HepG2 (cell line): ENCODE measurements around the gene CDH1. TPM values are rescaled to one million over a fixed set of nuclear protein-coding genes. Genes with fewer than 3 reads are reported as not detected.

Experiments used
- ATF1 ChIP-seq: IDR thresholded peaks from 2 replicates; pipeline ENCODE4 v1.6.1; 2016; ENCODE audit warnings: mild to moderate bottlenecking, control low read depth
- HOXA3 ChIP-seq: sonication (generic); formaldehyde crosslinking; IDR thresholded peaks from 2 replicates; pipeline ENCODE4 v1.5.0; 2020; ENCODE audit warnings: missing genetic modification reagents
- HOXD1 ChIP-seq: sonication (generic); formaldehyde crosslinking; IDR thresholded peaks from 2 replicates; pipeline ENCODE4 v1.5.0; 2020; ENCODE audit warnings: missing genetic modification reagents
- KDM5B ChIP-seq: sonication (generic); formaldehyde crosslinking; IDR thresholded peaks from 2 replicates; pipeline ENCODE4 v1.4.0; 2020; ENCODE audit warnings: missing genetic modification reagents, mild to moderate bottlenecking, borderline replicate concordance
- MTA1 ChIP-seq: sonication (generic); formaldehyde crosslinking; IDR thresholded peaks from 2 replicates; pipeline ENCODE4 v1.4.0; 2020; ENCODE audit warnings: missing genetic modification reagents, mild to moderate bottlenecking, borderline replicate concordance
- MTF2 ChIP-seq: sonication (generic); formaldehyde crosslinking; IDR thresholded peaks from 2 replicates; pipeline ENCODE4 v1.5.0; 2020; ENCODE audit warnings: missing genetic modification reagents, borderline replicate concordance
- MYC ChIP-seq: sonication (generic); formaldehyde crosslinking; IDR thresholded peaks from 2 replicates; pipeline ENCODE4 v1.9.0; 2021; ENCODE audit warnings: missing genetic modification reagents, borderline replicate concordance
- RAD21 ChIP-seq: fragments of 450-650 bp; formaldehyde crosslinking; IDR thresholded peaks from 2 replicates; pipeline ENCODE4 v1.5.0; 2020; ENCODE audit warnings: mild to moderate bottlenecking
- SKI ChIP-seq: fragments of 450-650 bp; IDR thresholded peaks from one replicate; pipeline ENCODE4 v1.6.1; 2018; ENCODE audit warnings: mild to moderate bottlenecking; ENCODE audit not compliant: partially characterized antibody
- SMAD9 ChIP-seq: sonication (generic); formaldehyde crosslinking; IDR thresholded peaks from 2 replicates; pipeline ENCODE4 v1.5.1; 2020; ENCODE audit warnings: mild to moderate bottlenecking, missing genetic modification reagents
- ZC3H13 ChIP-seq: sonication (generic); formaldehyde crosslinking; IDR thresholded peaks from 2 replicates; pipeline ENCODE4 v1.8.1; 2023; ENCODE audit warnings: mild to moderate bottlenecking, missing genetic modification reagents, moderate library complexity
- ZFX ChIP-seq: sonication (generic); formaldehyde crosslinking; IDR thresholded peaks from 2 replicates; pipeline ENCODE4 v1.4.0; 2020; ENCODE audit warnings: mild to moderate bottlenecking, low read depth, missing genetic modification reagents, moderate library complexity
- ZIK1 ChIP-seq: sonication (generic); formaldehyde crosslinking; IDR thresholded peaks from 2 replicates; pipeline ENCODE4 v1.5.0; 2020; ENCODE audit warnings: mild to moderate bottlenecking, low read depth, missing genetic modification reagents, borderline replicate concordance
- ZMYM2 ChIP-seq: sonication (generic); formaldehyde crosslinking; IDR thresholded peaks from 2 replicates; pipeline ENCODE4 v1.8.0; 2022; ENCODE audit warnings: mild to moderate bottlenecking, missing genetic modification reagents
- ZNF225 ChIP-seq: sonication (generic); formaldehyde crosslinking; IDR thresholded peaks from 2 replicates; pipeline ENCODE4 v1.4.0; 2020; ENCODE audit warnings: mild to moderate bottlenecking, missing genetic modification reagents
- ZNF33A ChIP-seq: sonication (generic); formaldehyde crosslinking; IDR thresholded peaks from 2 replicates; pipeline ENCODE4 v1.5.1; 2020; ENCODE audit warnings: missing genetic modification reagents, mild to moderate bottlenecking, moderate library complexity, borderline replicate concordance
- ZNF430 ChIP-seq: sonication (generic); formaldehyde crosslinking; IDR thresholded peaks from 2 replicates; pipeline ENCODE4 v1.9.0; 2021; ENCODE audit warnings: mild to moderate bottlenecking, missing genetic modification reagents
- ZNF777 ChIP-seq: sonication (generic); formaldehyde crosslinking; IDR thresholded peaks from 2 replicates; pipeline ENCODE4 v1.4.0; 2020; ENCODE audit warnings: missing genetic modification reagents
- polyA plus RNA-seq, 8 experiments: library from polyadenylated mRNA; depleted of rRNA in 3 of 8; stranded (reverse) in 7 of 8; unstranded in 1 of 8; fragments of >200 nt; fragmentation: Illumina TruSeq in 4 of 8; extraction: Trizol in 4 of 8; gene quantifications; 2 replicates each; pipeline versions ENCODE4 v1.2.1 to v1.2.3, GENCODE V29; 2011 to 2016; ENCODE audit warnings: low read depth in 4 of 8, missing spikeins in 1 of 8, mixed read lengths in 1 of 8; ENCODE audit not compliant: insufficient read depth in 1 of 8
- total RNA-seq, 5 experiments: library from RNA; depleted of rRNA; stranded (reverse); fragments of >200 nt; fragmentation: Illumina TruSeq; extraction: Trizol; gene quantifications; 2 replicates each; pipeline ENCODE4 v1.2.3, GENCODE V29; 2016; ENCODE audit warnings: low read depth in 1 of 5
- TF ChIP-seq, protein P1 (sequence below): IDR thresholded peaks from 2 replicates; pipeline ENCODE4 v1.6.1; 2016; ENCODE audit warnings: missing biosample characterization, missing genetic modification reagents, low read depth
- TF ChIP-seq, protein P2 (sequence below): sonication (generic); formaldehyde crosslinking; IDR thresholded peaks from 2 replicates; pipeline ENCODE4 v1.5.0; 2020; ENCODE audit warnings: mild to moderate bottlenecking, missing genetic modification reagents
- TF ChIP-seq, protein P3 (sequence below): sonication (generic); formaldehyde crosslinking; IDR thresholded peaks from 2 replicates; pipeline ENCODE4 v1.4.0; 2020; ENCODE audit warnings: mild to moderate bottlenecking, missing genetic modification reagents
- TF ChIP-seq, protein P4 (sequence below): sonication (generic); formaldehyde crosslinking; IDR thresholded peaks from 2 replicates; pipeline ENCODE4 v1.5.0; 2020; ENCODE audit warnings: mild to moderate bottlenecking, low read depth, missing genetic modification reagents, borderline replicate concordance

Gene CDH1
- total and polyA plus RNA-seq, 2 of the 13 experiments (the other 11 are each of a cell fraction or from before 2014, with no cell fraction given) = 0.95 to 9.8 TPM

DNA sequence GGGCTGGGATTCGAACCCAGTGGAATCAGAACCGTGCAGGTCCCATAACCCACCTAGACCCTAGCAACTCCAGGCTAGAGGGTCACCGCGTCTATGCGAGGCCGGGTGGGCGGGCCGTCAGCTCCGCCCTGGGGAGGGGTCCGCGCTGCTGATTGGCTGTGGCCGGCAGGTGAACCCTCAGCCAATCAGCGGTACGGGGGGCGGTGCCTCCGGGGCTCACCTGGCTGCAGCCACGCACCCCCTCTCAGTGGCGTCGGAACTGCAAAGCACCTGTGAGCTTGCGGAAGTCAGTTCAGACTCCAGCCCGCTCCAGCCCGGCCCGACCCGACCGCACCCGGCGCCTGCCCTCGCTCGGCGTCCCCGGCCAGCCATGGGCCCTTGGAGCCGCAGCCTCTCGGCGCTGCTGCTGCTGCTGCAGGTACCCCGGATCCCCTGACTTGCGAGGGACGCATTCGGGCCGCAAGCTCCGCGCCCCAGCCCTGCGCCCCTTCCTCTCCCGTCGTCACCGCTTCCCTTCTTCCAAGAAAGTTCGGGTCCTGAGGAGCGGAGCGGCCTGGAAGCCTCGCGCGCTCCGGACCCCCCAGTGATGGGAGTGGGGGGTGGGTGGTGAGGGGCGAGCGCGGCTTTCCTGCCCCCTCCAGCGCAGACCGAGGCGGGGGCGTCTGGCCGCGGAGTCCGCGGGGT, at the start of gene CDH1 (continued):
- TF ChIP-seq MTF2 = 0 out of 2 replicates have a peak, but pooled peaks have one; percentile 42
- TF ChIP-seq SKI = no peak
- no peak for TF ChIP-seq SMAD9 (CRISPR knock-in tag)
- TF ChIP-seq, protein P1, sequence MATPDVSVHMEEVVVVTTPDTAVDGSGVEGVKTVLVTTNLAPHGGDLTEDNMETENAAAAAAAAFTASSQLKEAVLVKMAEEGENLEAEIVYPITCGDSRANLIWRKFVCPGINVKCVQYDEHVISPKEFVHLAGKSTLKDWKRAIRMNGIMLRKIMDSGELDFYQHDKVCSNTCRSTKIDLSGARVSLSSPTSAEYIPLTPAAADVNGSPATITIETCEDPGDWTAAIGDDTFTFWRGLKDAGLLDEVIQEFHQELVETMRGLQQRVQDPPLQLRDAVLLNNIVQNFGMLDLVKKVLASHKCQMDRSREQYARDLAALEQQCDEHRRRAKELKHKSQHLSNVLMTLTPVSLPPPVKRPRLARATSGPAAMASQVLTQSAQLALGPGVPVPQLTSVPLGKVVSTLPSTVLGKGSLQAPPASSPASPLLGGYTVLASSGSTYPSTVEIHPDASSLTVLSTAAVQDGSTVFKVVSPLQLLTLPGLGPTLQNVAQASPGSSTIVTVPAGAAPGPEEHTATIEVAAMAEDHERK (CRISPR knock-in tag) = no peak
- TF ChIP-seq ZIK1 (CRISPR knock-in tag) = 0 out of 2 replicates have a peak, but pooled peaks have one; percentile 27
- TF ChIP-seq, protein P2, sequence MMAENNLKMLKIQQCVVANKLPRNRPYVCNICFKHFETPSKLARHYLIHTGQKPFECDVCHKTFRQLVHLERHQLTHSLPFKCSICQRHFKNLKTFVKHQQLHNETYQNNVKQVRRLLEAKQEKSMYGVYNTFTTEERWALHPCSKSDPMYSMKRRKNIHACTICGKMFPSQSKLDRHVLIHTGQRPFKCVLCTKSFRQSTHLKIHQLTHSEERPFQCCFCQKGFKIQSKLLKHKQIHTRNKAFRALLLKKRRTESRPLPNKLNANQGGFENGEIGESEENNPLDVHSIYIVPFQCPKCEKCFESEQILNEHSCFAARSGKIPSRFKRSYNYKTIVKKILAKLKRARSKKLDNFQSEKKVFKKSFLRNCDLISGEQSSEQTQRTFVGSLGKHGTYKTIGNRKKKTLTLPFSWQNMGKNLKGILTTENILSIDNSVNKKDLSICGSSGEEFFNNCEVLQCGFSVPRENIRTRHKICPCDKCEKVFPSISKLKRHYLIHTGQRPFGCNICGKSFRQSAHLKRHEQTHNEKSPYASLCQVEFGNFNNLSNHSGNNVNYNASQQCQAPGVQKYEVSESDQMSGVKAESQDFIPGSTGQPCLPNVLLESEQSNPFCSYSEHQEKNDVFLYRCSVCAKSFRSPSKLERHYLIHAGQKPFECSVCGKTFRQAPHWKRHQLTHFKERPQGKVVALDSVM (CRISPR knock-in tag) = no peak
- 0 out of 2 replicates have a peak, but pooled peaks have one; percentile 47 for TF ChIP-seq KDM5B (CRISPR knock-in tag)
- TF ChIP-seq MTA1 (CRISPR knock-in tag) = peak; percentile 63
- TF ChIP-seq ATF1 (CRISPR knock-in tag) = no peak
- 0 out of 2 replicates have a peak, but pooled peaks have one; percentile 2 for TF ChIP-seq MYC
- TF ChIP-seq ZNF777 (CRISPR knock-in tag) = peak; percentile 78
- TF ChIP-seq HOXD1 (CRISPR knock-in tag) = 0 out of 2 replicates have a peak, but pooled peaks have one; percentile 23
- TF ChIP-seq, protein P3, sequence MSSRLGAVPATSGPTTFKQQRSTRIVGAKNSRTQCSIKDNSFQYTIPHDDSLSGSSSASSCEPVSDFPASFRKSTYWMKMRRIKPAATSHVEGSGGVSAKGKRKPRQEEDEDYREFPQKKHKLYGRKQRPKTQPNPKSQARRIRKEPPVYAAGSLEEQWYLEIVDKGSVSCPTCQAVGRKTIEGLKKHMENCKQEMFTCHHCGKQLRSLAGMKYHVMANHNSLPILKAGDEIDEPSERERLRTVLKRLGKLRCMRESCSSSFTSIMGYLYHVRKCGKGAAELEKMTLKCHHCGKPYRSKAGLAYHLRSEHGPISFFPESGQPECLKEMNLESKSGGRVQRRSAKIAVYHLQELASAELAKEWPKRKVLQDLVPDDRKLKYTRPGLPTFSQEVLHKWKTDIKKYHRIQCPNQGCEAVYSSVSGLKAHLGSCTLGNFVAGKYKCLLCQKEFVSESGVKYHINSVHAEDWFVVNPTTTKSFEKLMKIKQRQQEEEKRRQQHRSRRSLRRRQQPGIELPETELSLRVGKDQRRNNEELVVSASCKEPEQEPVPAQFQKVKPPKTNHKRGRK (CRISPR knock-in tag) = no peak
- no peak for TF ChIP-seq ZNF225 (CRISPR knock-in tag)
- TF ChIP-seq ZC3H13 (CRISPR knock-in tag) = 0 out of 2 replicates have a peak, but pooled peaks have one; percentile 47
- TF ChIP-seq, protein P4, sequence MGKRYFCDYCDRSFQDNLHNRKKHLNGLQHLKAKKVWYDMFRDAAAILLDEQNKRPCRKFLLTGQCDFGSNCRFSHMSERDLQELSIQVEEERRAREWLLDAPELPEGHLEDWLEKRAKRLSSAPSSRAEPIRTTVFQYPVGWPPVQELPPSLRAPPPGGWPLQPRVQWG (CRISPR knock-in tag) = no peak
- peak; percentile 32; the same call in 1 of the 2 replicates for TF ChIP-seq RAD21 (CRISPR knock-in tag)
- TF ChIP-seq HOXA3 (CRISPR knock-in tag) = no peak
- TF ChIP-seq ZNF33A (CRISPR knock-in tag) = no peak
- 0 out of 2 replicates have a peak, but pooled peaks have one; percentile 40 for TF ChIP-seq ZMYM2
- peak; percentile 47; the same call in 1 of the 2 replicates for TF ChIP-seq ZFX
- TF ChIP-seq ZNF430 (CRISPR knock-in tag) = no peak
